ENCODE results near the gene EFTUD2. TPM values are rescaled to one million over a fixed set of nuclear protein-coding genes. Genes with fewer than 3 reads are reported as not detected.

EFTUD2 gene
- polyA plus RNA-seq, 1 donor = 66.6 TPM

- DNase-seq = no peak
Observed at GRCh38 chr17:44925731-44926697, 26.8 kb upstream of the EFTUD2 start.

- DNase-seq = no peak
Observed at GRCh38 chr17:44924107-44924544, 24.9 kb upstream of the EFTUD2 start.

- no peak for DNase-seq
Observed at GRCh38 chr17:44922746-44923470, 23.7 kb upstream of the EFTUD2 start.

- DNase-seq = no peak
Observed at GRCh38 chr17:44922136-44922535, 22.9 kb upstream of the EFTUD2 start.

GRCh38 chr17:44921122-44921882 is 22.1 kb upstream of the EFTUD2 start:
- DNase-seq = no peak

GRCh38 chr17:44920565-44920940 is 21.3 kb upstream of the EFTUD2 start:
- DNase-seq = no peak

- DNase-seq = peak; percentile 78
Observed at GRCh38 chr17:44919885-44920564, 20.8 kb upstream of the EFTUD2 start.

- no peak for DNase-seq
Observed at GRCh38 chr17:44919411-44919810, 20.2 kb upstream of the EFTUD2 start.

- DNase-seq = no peak
Observed at GRCh38 chr17:44918006-44918405, 18.8 kb upstream of the EFTUD2 start.

GRCh38 chr17:44917456-44917855 is 18.2 kb upstream of the EFTUD2 start:
- DNase-seq = no peak

GRCh38 chr17:44916781-44917241 is 17.6 kb upstream of the EFTUD2 start:
- DNase-seq = peak; percentile 47

GRCh38 chr17:44915862-44916780 is 16.9 kb upstream of the EFTUD2 start:
- DNase-seq = no peak

GRCh38 chr17:44915321-44915726 is 16.1 kb upstream of the EFTUD2 start, which contains the start of gene GFAP:
Gene GFAP (minus strand): TSS chr17:44915500. CDS start chr17:44915486, 14 bp downstream.
- no peak for DNase-seq

- DNase-seq = no peak
Observed at GRCh38 chr17:44914698-44915271, 15.5 kb upstream of the EFTUD2 start.

GRCh38 chr17:44914148-44914547 is 14.9 kb upstream of the EFTUD2 start:
- no peak for DNase-seq

- DNase-seq = no peak
Observed at GRCh38 chr17:44913676-44914075, 14.4 kb upstream of the EFTUD2 start.

GRCh38 chr17:44912763-44913544 is 13.7 kb upstream of the EFTUD2 start:
- DNase-seq = no peak

GRCh38 chr17:44911133-44912001 is 12.1 kb upstream of the EFTUD2 start:
- no peak for DNase-seq
